GM10266 (cell line): ENCODE data around the gene DGKB.

Experiments used
- DNase-seq: peaks from one replicate; pipeline ENCODE4 v3.0.0; 2012; ENCODE audit errors: extremely low spot score
- CTCF ChIP-seq: IDR thresholded peaks from 2 replicates; pipeline ENCODE4 v1.5.1; 2012; ENCODE audit warnings: mild to moderate bottlenecking, low read depth; ENCODE audit not compliant: control insufficient read depth, insufficient read depth; ENCODE audit errors: missing control alignments

DGKB gene

GRCh38 chr7:14834456-14834855, 68.1 kb downstream of the DGKB start:
- no peak for DNase-seq
- TF ChIP-seq CTCF = no peak

GRCh38 chr7:14833707-14834106, 68.8 kb downstream of the DGKB start:
- no peak for TF ChIP-seq CTCF
- DNase-seq = no peak

- DNase-seq = no peak
- no peak for TF ChIP-seq CTCF
Observed at GRCh38 chr7:14828053-14828452, 74.5 kb downstream of the DGKB start.

DNA sequence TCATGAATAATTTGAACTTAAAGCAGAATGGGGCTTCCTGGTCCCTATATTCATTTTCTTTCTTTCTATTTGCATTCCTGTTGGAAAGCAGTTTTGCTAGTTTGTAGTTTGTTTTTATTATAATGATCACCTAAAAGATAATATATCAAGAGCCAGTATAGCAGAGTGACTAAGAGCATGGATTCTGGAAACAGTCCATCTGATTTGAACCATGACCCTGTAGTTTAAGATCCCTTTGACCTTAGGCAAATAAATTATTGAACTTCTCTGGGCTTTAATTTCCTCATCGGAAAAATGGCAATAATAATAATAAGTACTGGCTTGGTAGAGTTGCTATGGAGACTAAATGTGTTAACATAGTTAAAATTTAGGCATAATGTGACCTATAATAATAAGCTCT, 76.1 kb downstream of the DGKB start:
- TF ChIP-seq CTCF = no peak
- no peak for DNase-seq

- no peak for DNase-seq
- no peak for TF ChIP-seq CTCF
Observed at GRCh38 chr7:14825912-14826311, 76.6 kb downstream of the DGKB start.

GRCh38 chr7:14822481-14822854, 80.1 kb downstream of the DGKB start:
- no peak for TF ChIP-seq CTCF
- no peak for DNase-seq

GRCh38 chr7:14821757-14822480, 80.6 kb downstream of the DGKB start:
- DNase-seq = no peak
- TF ChIP-seq CTCF = no peak
